D341Med (cell line): Measurements from ENCODE around the gene IFT74.
"Not testable (repeated sequence)": the region's sequence is repeated elsewhere in the genome, so short reads cannot be mapped to it uniquely, and the experiment has no call there.

ENCODE experiments used
- DNase-seq: peaks from one replicate; pipeline ENCODE4 v3.0.0; 2012; ENCODE audit warnings: low spot score

IFT74 gene

DNA sequence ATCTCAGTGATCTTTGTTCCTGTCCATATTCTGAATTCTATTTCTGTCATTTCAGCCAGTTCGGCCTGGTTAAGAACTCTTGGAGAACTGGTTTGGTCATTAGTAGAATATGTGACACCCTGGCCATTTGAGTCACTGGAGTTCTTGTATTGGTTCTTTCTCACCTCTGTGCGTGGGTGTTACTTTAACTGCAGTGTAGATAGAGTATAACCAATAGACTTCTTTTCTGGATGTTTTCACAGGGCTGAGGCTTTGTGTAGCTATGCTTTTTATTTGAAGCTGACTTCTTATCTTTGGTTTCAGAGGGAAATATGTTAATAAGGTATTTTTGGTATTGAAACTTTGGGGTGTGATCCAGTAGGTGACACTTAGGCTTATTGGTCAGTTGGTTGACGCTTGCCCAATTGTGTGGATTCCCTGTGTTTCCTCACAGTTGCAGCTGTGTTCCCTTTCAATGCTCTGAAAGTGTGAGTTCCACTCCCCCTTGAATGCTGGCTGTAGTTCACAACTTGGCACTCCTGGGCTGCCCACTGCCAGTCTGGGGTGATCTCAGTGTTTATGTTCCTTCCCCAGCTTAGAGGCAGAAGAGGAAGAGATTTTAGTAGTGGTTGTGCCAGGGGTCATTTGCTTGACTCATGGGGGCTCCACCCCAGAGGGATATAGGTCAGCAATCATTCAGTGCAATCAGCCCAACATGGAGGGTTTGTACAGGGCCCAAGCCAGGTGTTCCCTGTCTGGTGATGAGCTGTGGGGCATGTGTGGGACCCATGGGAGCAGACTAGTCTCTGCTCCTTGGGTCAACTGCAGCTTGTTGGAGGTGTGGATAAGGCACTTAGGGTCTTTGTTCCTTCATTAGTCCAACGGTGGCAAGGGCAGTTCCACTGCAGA lies 117.9 kb downstream of the IFT74 start:
- DNase-seq = no peak

DNA sequence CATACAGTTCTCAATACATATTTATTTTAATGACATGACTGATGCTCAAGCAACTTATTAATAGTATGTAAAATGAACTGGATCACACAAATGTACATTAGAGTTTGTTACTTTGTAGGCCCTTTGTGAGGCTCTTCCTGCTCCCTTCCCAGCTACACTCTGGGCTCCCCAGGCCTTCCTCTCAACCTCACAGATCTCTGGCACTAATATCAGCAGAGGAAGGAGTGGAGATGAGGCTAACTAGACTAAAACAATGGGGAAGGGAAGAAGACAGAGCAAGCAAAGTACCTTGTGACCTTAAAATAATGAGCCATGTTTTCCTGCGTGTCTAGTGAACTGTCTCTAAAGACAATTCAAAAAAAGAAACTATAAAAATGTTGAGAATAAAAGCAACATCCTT lies 122.5 kb downstream of the IFT74 start:
- DNase-seq = no peak

DNA sequence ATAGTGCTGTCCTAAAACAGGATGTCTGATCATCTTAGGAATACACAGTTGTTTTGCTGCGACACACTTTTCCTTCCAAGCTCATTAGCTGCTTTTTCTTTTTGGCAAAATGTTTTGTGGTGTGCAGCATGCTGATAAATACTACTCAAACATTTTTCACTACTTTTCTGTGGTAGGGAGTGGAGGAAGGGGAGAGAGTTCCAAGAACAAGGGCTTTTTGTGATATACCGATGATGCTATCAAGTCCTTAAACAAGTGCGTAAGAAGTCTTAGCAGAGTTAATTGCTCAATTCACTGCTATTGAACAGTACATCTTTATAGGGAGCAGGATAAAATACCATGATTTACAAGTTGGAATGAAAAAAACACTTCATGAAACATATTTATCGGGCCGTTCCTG lies 129.2 kb downstream of the IFT74 start:
- no peak for DNase-seq

DNA sequence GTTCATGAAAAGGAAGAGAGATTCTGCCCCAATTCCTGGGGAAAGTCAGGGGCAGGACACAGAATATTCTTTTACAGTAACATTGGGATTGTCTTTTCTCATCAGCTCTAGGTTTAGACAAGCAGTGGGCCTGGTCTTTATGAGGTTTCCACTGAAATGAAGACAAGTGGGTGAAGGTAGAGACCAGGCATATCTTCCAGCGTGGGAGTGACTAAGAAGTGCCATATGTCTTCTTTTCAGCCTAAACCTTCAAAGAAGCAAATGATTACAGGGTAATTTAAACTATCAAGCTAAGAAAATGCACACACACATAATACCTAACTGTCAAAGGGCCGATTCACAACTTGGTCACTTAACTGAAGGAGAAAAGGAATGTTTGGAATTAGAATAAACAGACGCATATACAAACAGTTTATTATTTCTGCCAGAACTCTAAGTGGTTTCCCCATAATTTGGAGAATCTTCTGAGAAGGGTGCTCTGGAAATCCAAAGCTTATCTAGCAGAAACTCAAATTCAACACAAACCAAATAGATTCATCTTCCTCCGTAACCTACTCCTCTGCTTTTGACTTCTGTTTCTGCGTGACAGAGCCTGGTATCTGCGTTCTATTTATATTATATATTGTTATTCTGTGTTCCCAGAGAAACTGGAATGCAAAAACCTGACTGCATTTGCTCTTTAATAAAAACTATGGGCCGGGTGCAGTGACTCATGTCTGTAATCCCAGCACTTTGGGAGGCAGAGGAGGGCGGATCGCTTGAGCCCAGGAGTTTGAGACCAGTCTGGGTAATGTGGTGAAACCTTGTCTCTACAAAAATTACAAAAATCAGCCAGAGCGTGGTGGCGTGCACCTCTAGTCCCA lies 130.8 kb downstream of the IFT74 start:
- DNase-seq = no peak

DNA sequence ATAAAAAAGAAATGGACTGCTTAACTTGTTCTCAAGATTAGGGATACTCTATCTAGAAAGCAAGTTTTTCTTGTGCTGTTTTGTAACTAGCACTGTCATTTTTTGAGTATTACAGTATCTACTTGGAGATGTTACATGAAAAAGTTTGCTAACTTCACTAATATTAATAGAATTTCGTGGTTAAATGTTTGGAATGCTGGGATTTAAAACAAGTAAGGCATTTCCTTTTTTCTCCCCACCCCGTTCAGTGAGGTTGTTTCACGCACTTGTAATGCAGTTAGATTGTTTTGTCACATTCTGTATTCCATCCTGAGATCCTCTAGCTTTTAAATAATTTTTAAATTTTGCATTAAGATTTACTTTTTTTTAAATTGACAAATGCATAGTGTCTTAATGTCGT lies 132.8 kb downstream of the IFT74 start:
- no peak for DNase-seq

DNA sequence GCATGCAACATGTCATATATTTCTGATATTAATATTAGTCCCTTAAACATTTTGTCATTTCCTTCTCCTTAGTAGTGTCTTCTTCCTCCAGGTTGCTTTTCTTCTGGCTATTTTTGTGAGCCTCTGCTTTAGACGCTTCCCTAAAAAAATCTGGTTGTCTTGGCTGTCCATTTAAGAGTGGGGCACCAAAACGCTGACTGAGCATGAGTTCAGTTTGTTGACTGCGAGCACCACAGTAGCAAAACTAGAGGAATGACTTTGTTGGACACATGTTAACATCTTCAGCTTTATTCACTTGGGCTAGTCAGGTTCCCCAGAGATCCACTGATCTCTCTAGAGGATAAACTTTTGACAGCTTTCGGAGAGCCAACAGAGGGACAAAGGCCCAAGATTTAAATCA lies 133.5 kb downstream of the IFT74 start:
- no peak for DNase-seq

DNA sequence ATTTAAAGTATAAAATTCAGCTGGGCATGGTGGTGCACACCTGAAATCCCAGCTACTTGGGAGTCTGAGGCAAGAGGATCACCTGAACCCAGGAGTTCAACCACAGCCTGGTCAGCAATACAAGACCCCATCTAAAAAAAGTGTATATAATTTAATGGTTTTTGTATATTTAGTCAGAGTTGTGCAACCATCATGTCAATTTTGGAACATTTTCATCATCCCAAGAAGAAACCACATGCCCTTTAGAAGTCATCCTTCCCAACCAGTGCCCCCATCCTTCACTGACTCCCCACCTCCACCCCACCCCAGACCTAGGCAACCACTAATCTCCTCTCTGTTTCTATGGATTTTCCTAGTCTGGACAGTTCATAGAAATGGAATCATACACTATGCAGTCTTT lies 134.0 kb downstream of the IFT74 start:
- no peak for DNase-seq

DNA sequence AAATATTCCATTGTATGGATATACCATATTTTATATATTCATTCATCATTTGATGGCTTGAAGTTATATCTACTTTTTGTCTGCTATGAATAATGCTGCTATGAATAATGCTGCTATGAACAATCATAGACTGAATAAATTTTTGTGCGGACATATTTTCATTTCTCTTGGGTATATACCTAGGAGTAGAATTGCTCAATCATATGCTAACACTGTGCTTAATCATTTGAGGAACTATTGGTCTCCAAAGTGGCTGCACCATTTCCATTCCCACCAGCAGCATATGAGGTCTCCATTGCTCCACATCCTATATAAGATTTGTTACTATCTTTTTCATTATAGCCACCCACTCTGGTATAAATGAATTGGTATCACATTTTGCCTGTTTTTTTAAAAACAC lies 134.5 kb downstream of the IFT74 start:
- no peak for DNase-seq

DNA sequence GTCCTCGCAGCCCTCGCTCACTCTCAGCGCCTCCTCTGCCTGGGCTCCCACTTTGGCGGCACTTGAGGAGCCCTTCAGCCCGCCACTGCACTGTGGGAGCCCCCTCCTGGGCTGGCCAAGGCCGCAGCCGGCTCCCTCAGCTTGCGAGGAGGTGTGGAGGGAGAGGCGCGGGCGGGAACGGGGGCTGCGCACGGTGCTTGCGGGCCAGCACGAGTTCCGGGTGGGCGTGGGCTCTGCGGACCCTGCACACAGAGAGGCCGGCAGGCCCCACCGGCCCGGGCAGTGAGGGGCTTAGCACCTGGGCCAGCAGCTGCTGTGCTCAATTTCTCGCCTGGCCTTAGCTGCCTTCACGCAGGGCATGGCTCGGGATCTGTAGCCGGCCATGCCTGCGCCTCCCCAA lies 136.3 kb downstream of the IFT74 start:
- DNase-seq = not testable (repeated sequence)

DNA sequence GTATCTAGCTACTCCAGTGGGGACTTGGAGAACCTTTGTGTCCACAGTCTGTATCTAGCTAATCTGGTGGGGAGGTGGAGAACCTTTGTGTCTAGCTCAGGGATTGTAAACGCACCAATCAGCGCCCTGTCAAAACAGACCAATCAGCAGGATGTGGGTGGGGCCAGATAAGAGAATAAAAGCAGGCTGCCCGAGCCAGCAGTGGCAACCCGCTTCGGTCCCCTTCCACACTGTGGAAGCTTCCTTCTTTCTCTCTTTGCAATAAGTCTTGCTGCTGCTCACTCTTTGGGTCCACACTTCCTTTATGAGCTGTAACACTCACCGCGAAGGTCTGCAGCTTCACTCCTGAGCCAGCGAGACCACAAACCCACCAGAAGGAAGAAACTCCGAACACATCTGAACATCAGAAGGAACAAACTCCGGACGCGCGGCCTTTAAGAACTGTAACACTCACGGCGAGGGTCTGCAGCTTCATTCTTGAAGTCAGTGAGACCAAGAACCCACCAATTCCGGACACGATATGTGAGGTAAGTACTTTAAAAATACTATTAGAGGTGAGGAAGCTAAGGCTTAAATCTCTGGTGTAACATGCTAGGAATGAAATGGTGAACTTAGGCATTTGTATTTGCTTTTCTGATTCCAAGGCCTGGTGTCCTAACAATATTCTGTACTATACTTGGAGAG lies 137.3 kb downstream of the IFT74 start:
- not testable (repeated sequence) for DNase-seq

DNA sequence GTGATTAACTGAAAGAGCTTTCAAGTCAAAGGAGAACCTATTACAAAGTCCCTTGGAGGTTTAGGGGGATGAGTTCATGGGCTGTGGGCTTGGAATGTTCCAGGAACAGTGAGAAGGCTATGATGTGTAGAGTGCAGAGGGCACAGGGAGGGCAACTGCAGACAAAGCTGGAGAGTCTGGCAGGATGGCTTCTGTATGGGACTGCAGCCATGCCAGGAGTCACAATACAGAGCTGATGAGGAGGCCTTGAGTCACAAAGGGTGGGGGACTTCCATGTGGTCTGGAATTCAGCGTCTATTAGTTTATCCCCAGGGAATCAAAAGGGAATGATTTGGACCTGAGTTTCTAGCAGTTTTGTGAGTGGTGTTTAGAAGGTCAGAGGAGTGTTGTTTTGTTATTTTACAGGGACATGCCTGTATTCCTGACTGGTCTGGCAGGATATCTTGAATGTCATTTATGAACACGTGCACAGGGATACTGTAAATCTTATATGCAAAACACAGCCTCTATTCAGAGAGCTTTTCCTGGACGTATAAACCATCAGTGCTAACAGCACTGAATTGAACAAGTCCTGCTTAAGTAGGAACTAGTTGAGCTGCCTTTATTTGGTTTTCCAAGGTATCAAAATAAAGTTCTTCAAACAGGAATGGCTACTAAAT lies 138.6 kb downstream of the IFT74 start:
- DNase-seq = no peak

DNA sequence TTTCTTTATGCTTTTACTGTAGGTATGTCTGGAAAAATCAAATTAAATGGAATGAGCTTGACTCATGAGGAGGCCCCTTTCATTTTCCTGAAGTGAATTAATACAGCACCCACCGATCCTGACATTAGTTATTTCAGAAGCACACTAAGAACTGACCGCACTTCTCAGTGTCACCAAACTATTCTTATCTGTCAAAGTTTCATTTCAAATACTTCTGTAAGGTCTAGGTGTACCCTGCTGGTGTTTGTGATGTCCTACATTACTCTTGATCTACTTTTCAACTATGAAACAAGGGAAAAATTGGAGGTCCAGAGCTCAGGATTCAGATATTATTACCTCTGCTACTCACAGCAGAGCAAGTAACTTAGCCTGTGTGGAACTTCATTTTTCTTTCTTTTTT lies 151.0 kb downstream of the IFT74 start:
- no peak for DNase-seq

DNA sequence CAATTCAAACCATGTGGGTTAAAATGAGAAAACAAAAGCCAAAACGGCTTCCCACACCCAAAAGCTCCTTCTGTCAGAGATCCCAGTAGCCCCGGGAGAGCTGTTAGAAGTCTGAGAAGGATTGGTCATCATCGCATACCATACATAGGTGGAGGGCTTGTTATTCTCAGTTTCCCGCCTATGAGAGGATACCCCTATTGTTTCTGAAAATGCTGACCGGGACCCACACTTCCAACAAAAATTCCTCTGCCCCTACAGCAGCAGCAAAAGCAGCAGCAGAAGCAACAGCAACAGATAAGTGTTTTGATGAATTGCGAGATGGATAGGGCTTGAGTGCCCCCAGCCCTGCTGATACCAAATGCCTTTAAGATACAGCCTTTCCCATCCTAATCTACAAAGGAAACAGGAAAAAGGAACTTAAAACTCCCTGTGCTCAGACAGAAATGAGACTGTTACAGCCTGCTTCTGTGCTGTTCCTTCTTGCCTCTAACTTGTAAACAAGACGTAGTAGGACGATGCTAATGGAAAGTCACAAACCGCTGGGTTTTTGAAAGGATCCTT lies 152.8 kb downstream of the IFT74 start, which contains the start of gene TEK:
TSS of gene TEK (plus strand) at position 245 of the 561 bp plus-strand sequence. CDS start 366 bp downstream, outside the sequence.
- DNase-seq = no peak

DNA sequence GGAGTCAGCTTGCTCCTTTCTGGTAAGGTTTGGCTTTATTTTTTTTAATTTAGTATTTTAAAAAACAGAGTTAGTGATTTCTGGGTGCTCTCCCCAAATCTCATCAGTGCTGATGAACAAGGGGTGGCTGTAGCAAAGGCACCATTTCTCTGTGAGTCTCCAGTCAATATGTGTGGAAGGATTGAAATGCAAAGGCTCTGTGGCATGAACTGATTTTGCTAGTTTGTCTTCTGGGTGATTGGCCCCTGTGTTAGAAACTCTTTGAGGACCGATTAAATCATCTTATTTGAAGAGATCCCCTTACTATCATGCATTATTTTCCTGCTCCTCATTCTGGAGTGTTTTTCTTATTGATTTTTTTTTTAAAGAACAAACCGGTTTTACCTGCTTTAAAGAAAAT lies 153.4 kb downstream of the IFT74 start:
- no peak for DNase-seq

DNA sequence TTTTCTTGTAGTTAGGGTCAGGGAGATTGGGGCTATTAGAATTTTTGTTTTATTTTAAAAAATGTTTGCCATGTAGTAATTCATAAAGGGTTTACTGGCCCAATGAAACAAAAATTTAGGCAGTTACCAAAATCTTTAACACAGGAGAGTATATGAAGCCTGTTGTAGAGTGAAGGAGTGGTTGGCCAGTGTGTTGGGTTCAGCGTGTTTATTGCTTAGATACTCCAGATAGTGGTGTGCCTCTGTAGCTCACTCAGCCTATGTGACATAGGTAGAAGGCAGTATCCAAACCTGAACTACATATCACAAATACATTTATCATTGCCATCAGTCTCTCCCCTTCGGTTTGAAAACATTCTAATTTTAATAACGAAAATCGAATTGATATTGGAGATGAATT lies 154.0 kb downstream of the IFT74 start:
- DNase-seq = no peak

DNA sequence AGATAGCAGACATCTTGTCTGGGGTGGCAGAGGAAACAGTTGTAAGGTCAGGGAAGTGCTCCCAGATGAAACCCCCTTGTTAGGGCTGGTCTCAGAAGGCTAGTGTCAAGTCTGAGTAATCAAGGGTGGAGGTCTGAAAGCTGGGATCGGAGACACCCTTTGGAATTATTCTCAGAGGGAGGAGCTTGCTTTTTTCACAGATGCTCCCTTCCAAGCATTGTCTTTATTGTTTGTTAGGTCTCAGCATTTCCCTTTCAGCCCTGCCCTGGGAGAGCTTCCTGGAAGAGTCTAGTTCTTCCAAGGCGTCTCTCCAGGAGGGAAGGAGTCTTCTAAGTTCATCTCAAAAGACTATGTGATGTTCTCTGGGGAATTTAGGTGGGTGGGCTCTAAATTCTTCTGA lies 156.0 kb downstream of the IFT74 start:
- no peak for DNase-seq
